Stimulated activated CD8-positive, alpha-beta memory T cell treated with anti-CD3 and anti-CD28 coated beads, Interleukin-7, amount 100 ng/mL, for 24 hours (primary cell): ENCODE data around the gene CMIP.

ENCODE experiments used
- DNase-seq: peaks from one replicate; pipeline ENCODE4 v3.0.0-alpha.2; 2020; ENCODE audit warnings: low read depth

Gene CMIP

DNA sequence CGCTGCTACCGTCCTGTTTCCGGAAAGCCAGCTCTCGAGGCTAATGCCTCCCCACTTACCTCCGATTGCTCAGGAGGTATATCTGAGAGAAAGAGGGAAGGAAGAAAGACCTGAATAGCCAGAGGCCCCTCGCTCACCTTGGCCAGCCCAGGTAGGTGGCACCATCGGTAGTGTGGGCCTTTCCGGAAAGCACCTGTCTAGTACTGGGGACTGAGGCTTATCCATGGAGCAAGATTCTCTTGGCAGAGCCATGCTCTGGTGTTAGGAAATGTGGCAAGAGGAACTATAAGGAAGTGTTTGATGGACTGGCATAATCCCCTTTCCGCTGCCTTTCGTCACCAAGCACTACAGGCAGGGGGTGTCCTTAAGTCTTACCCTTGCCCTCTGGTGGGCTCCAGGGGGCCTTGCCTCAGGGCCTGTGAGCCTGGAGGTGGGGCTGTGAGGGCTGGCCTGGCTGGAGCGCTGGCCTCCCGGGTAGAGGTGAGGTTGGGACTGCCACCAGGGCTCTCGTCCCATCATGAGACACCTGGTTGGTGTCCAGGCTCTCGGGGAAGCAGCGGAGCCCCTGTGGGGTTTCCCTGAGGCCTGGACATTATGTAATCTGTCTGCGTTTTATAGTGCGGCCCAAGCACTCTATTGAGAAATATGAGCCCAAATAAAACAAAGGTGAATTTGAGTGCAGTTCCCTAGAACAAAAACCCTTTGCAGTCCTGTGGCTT lies 2.9 kb downstream of the CMIP start:
- no peak for DNase-seq

DNA sequence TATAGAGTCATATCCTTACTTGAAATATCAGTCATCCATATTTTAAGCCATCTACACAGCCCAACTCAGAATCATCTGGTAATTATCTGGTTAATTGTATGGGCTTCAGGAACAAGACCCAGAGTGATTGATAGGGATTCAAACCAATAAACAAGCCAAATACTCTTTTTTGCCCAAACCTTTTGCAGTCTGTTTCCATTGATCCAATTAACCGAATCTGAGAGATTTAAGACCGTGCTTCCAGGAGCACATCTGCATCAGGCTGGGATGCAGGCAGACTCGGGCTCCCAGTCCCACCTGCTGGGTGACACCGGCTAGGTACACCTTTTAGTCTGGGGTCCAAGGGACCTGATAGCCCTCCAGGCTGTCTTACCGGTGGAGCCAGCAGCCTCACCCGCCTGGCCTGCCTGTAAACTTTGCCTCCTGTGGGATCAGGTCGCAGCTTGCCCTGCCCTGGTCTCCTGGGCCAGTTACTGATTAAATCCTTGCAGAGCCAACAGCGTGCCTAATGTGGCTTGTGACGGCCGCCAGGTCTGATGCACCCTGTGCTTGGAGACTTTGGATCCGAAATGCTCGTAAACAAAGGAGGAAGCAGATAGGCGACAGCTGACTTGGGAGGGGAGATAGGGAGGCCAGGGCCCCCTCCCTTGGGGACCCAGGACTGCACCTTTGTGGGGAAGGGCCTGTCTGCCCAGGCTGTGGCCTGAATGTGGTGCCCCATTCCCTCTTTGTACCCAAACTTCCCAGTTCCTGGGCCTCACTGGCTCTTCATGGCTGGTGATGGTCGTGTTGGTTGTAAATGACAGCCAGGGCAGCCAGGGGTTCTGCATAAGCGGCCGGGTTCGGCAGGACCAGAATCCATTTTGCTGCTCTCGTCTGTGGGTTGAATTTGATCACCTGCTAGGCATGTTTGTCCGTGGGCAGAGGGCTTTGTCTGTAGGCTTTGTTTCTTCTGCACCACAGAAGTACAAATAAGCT lies 3.8 kb downstream of the CMIP start:
- DNase-seq: no peak

DNA sequence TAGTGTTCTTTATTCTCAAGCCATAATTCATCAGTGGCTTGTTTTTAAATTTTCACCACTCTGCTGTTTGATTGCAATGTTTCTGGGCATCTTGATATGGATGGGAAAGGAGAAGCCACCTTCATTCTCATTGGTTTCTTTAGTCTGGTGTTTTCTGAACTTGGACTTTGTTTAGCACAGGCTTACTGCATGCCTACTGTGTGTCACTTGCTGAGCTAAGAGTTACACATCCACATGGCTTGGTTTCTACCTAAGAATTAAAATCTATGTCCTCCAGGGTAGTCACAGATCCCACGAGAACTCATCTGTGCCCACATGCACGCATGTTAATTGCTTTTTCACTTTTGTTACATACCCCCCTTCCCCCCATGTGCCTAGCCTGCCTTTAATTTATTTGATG lies 4.6 kb downstream of the CMIP start:
- DNase-seq: no peak

DNA sequence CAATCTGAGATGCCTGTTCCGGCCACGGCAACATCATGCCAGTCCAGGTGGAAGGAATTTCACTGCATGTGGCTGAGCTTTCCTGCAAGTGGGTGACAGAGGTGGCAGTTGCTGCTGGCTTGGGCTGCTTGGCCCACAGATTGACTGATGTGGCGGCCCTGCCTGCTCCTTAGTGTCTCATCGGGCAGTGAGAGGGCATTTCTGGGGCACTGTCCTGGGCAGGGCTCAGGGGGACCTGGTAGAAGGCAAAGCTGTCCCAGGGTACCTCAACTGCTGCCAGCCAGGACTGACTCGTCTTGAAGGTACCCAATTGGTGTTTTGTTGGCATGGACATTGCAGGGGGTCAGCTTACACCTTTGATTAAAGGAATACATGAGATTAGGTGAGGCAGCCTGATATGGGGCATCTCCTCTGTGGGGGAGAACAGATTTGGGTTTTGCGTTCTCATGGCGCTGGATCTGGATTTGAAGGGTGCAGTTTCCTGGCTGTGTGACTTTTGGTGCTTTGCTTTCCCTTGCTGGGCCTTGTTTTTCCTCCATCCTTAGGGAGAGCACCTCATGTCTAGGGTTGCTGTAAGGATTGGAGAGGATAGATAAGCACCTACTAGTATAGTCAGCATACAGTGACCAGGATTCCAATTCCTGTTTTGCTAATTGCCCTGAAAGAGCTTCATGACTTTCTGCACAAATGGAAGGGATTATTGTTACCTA lies 5.4 kb downstream of the CMIP start:
- DNase-seq: no peak

DNA sequence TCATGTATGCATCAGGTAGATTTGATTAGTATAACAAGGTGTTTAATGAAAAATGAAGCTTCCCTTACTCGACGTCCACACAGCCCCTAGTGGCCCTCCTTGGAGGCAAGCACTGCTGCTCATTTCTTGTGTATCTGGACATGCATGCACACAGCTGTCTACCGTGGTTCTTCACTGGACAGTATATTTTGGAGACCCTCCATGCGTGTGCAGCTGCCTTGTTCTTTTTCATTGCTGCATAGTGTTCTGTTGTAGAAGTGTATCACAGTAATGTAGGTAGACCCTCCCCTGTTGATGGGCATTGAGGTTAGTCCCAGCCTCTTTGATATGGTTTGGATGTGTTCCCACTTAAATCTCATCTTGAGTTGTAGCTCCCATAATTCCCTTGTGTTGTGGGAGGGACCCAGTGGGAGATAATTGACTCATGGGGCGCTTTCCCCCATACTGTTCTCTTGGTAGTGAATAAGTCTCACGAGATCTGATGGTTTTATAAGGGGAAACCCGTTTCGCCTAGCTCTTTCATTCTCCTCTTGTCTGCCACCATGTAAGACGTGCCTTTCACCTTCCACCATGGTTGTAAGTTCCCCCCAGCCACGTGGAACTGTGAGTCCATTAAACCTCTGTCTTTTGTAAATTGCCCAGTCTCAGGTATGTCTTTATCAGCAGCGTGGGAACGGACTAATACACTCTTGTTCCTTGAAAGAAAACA lies 6.3 kb downstream of the CMIP start:
- no peak for DNase-seq

DNA sequence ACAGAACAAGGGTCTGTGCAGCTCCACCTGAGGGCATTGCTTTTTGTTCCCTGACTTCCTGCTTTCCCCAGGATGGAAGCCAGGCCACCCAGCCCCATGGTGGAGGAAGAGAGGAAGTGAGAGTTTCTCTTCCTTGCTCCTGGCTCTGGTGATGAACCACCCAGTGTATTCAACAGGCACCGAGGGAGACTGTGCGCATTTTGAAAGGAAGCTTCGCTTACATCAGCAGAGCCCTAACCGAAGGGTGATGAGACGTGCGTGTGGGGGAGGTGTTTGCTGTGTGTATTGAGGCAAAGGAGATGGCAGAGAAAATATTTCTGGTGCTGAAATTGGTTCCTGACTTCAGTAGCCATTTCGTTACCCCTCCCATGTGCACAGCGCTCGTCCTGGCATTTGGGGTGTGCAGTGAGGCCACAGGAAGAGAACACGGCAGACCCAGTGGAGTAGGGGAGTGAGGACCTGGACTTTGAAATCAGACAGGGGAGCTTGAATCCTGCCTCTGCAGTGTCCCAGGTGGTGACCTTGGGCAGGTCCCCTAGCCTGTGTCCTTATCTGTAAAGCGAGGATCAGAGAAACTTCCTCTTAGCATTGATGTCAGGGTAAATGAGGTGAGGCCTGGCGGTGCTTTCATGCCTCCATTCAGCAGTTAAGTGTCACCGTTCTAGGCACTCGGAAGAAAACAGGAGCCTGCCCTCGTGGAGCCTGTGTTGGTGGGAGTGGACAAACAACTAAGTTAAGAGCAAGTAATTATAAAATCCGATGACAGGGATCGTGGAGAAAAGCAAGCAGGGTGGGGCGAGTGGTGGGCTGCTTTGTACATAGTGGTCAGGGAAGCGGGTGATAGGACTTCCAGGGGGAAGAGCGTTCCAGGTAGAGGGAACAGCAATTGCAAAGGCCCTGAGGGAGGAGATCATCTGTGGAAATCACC lies 7.4 kb downstream of the CMIP start:
- DNase-seq: no peak

DNA sequence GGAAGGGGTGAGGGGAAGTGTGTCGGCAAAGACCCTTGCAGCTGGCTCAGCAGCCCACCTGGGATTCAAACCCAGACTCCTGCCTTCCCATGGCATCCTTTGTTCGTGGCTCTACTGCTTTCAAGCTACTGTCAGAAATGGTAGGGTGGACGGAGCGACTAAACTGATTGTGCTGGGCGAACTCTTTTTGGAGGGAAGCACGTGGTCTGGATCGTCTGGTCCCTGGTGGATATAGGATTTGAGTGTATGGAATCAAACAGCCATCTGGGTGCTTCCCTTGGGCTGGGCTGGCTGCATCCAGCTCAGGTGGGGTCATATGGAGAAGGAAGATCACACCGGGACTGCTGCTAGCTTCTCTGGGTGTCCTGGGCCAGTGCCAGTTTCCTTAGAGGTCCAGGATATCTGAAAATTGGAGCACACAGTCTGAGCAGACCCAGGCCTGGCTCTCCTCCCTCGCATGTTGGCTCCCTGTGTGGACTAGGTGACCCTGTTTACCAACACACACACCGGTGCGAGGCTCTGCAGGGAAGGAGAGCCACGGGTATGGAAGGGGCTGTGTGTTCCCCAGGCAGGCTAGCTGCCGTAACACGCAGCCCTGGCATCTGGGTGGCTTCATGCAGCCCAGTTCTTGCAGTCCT lies 8.6 kb downstream of the CMIP start:
- no peak for DNase-seq

DNA sequence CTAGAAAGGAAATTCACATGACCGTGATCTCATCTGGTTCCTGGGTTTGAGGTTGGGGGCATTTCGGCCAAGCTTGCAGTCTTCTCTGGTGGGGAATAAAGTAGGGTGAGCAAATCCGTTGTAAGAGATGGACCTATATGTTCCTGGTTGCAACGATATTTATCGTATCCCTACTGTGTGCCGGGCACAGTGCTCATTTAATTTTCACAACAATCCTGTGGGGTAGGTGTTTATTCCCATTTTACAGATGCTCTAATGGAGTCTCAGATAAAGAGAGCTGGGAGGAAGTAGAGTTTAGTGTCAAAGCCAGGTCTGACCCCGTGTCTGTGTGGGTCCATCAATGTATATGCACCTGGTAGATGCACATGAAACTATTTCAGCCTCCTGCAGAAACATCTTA lies 9.4 kb downstream of the CMIP start:
- DNase-seq: no peak

DNA sequence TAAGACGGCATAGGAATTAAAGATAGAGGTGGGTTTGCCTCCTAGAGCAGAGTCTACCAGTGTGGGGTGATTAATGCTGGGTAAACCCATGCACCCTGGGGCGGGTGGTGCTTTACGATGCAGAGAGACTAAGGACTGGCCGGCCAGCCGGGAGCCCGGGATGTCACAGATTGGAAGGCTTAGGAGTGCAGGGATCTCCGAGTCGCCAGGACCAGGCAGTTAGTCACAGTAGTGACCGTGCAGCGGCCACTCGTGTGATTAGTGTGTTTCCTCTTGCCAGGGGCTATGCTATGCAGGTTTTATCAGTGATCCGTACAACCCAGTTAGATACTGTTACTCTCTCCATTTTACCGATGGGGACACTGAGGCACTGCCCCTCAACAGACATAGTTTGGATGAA lies 10.4 kb downstream of the CMIP start:
- DNase-seq: no peak

DNA sequence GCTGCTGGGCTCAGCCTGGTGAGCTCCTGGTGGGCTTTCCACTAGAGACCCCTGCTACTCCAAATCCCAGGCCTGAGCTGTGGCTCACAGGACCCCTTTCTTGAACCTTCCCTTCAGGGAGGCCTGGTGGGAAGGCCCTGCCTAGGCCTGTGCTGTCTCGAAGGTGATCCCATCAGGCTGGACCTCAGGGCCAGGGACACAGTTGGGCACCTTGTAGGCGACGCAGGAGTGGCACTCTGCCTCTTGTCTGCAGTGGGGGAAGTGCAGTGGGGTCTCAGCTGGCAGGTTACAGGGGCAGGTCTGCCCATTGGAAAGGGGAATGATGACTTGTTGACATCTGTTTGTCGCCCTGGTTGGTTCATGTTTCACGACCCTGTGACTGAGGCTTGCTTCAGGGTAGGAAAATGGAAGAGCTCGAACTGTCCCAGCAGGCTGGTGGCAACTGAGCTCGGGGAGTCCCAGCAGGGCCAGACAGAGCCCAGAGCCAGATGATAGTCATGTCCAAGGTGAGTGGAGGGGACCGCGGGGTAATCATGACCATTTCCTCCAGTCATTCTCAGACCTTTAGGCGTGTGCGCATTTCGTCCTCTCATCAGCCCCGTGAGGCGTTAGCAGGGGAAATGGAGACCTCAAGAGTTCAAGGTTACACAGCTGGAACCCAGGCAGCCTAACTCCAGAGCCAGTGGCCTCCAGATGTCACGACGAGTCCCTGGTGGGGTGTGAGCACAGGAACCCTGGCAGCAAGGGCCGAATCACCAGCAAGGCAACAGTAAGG lies 11.3 kb downstream of the CMIP start:
- DNase-seq: no peak

DNA sequence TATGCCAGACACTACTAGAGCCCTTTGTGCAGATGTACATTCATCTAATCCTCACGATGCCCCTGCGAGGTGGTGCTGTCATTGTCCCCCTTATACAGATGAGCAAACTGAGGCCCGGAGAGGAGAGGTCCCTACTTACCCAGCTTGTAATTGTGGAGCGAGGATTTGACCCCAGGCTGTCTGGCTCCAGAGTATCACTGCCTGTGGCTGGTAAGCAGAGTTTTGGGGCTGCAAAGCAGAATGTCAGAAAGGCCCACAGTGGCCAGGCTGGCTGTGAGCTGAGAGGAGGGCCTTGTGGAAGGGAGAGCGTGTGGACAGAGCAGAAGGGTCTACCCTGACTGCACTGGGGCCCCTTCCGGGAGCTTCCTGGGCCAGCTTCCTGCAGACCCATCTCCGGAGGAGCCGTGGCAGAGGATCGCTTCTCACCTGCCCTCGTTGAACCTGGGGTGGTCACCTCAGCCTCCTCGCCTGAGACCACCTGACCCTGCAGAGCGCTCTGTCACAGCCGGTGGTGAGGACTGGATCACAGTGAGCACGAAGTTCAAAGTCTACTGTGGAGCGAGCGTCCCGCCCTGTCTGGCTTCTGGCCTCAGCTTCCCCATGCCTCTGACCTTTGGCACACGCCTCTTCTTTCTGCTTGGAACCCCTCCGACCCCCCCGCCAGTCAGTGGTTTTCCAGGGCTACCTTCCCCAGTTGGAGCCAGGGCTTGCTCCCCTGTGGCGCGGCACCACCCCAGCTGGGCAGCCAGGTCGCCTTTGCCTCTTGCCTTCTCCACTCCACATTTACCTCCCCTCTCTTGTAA lies 12.1 kb downstream of the CMIP start:
- no peak for DNase-seq

DNA sequence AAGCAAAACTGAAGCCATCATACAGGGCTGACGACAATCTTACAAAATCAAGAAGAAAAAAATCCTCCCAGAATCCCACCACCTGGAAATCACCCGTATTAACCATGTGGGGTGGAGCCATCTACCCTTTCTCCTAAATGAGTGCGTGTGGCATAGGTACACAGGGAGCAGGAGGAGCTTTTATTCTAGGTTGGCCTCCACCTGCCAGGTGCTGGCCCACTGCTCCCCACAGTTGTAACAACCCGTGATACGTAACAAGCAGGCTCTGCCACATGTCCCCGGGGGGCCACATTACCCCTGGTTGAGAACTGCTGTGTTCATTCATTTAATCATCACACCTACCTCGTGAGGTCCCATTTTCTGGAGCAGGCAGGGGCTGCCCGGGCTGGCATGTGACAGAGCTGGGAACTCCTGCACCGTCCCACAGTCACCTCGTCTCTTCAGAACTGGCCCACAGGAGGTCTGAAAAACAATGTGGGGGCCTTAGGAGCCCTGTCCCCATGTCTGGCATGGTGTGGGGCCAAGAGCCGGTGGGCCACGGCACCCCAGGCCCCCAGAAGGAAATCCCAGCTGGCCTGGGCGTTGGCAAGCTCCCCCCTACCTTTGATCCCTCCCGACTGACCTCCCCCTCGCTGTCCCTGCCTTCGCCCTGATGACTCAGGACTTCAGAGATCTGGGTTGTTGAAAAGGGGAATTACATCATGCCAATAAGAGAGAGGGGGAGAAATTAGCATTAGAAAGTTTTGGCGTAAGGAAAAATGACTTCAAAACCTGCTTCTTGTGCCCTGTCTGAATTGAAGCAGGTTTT lies 12.9 kb downstream of the CMIP start:
- no peak for DNase-seq

DNA sequence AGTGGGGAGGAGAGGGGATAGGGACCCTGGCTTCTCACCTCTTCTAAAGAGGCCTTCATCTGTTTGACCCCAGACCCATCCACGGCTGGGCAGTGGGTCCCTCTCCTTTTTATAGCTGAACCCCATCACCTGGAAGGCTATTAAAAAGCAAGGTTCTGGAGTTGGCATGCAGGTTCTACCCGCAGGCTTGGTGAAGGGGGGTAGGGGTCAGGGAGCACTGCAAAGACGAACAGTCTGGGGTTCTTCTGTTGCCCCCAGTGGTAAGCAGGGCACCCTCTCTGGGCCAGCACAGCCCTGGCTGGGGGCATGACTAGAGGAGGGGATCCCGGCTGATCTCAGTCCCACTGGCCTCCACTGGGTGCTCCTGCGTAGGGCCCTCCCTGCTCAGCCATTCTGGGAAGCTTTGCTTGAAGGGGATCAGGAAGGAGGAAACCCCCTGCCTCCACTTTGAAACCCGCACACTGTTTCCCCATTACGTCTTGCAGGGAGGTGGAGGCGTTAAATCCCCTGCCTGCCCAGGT lies 13.6 kb downstream of the CMIP start:
- DNase-seq: no peak

DNA sequence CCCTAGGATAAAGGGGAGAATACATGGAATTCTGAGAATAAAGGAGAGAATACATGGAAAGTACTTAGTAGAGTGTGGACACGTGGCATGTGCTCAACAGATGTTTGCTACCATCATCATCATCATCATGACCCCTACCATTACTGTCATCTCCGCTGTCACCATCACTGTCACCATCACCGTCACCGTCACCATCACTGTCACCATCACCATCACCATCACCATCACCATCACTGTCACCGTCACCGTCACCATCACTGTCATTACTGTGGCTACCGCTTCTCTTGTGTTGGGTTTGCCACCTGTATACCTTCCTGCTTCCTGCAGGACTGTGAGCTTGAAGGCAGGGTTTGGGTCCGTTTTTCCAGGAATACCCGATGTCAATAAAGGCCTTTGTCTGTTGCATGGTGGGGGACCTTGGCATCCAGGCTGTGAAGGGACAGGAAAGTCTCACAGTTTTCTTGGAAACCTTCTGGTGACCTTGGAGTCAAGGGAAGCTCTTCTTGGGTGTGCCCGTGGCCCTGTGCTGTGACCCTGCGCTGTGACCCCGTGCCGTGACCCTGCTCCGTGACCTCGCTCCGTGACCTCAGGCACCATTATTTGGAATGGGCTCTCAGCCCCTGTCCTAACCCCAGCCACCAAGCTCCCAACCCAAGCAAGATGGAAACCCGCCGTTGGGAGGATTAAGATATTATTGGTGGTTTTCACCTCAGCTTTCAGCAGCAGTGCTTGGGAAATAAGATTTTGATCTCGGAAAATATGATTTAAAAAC lies 14.4 kb downstream of the CMIP start:
- DNase-seq: no peak

DNA sequence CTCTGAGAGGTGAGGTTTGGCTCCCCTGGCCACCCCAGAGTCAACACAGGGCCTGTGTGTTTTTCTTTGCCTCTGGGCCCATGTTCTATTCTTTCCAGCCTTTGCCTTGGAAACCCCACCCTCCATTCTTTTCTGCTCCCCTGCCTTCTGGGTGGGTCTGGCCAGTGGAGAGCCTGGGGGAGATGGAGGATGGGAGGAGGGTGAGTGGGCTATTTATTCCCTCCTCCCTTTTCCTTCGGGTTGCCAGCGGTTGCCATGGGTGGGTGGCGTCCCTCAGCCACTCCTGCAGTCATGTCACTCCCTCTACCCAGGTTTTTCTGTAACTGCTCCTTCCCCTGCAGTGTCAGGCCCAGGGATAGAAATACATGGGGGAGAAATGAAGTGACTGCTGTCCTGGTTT lies 15.5 kb downstream of the CMIP start:
- no peak for DNase-seq

DNA sequence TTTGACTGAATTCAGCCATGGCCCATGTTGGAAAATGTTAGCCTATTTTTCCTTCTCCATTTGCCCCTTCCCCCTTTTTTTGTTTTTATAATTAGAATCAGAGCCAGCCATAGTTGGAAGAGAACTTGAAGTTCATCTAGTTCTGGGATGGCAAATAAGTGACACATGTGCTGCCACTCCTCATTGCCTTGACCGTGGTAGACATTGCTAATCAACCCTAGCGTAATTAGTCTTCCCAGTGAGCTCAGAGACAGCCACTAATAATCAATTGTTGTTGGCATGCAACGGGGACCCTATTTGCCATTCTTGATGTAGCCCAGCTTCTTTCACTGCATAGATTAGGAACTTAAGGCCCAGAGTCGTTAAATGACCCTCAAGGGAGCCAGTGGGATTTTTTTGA lies 16.6 kb downstream of the CMIP start:
- no peak for DNase-seq

DNA sequence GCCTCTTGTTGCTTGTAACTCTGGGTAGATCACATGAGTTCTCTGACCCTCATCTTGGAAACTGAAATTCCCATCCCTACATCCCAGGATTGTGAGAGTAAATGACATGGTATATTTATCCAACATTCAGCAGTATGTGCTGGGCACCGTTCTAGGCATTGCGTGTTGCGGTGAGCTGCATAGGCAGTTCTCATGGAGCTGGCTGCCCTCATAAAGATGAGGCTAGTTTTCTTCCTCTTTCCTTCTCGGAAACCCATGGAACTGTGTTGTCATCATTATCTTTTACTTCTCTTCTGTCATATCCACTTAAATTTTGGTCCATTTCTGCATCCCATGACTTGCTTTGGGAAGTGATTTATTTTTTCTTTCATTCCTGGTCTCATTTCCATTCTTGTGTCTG lies 17.2 kb downstream of the CMIP start:
- DNase-seq: no peak
